ENCODE measurements around the gene TMOD1.

DNA sequence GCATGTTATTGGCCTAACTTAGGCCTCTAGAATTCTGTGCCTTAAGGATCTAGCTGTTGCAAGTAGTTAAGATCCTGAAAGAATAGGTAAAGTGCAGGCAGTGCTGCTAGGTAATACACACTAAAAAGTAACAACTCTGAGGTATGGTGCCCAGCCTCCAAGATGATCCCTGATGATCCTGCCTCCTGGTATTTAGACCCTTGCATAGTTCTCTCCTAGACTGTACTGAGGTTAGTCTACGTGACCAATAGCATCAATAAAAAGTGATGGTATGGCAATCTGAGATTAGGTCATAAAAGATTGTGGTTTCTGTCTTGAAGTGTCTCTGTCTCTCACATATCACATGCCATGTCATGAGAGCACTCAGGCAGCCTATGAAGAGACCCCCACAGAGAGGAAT, 122.5 kb downstream of the TMOD1 start:
- no peak for TF ChIP-seq POLR2A (IDR thresholded peaks at IDR 0.05; ENCODE audit: low read depth, low read length)
- no peak for TF ChIP-seq POLR2AphosphoS5 (IDR thresholded peaks at IDR 0.05; ENCODE audit: low read length)
- TF ChIP-seq, protein P1, sequence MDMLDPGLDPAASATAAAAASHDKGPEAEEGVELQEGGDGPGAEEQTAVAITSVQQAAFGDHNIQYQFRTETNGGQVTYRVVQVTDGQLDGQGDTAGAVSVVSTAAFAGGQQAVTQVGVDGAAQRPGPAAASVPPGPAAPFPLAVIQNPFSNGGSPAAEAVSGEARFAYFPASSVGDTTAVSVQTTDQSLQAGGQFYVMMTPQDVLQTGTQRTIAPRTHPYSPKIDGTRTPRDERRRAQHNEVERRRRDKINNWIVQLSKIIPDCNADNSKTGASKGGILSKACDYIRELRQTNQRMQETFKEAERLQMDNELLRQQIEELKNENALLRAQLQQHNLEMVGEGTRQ (IDR thresholded peaks at IDR 0.05; ENCODE audit: borderline replicate concordance, low read depth, low read length), result no peak
- TF ChIP-seq CHD2 (IDR thresholded peaks at IDR 0.05; ENCODE audit: borderline replicate concordance, low read depth, low read length), result no peak
- no peak for TF ChIP-seq SREBF2 (IDR thresholded peaks at IDR 0.05; ENCODE audit: low read length)
- no peak for TF ChIP-seq ATF7 (IDR thresholded peaks at IDR 0.05; ENCODE audit: low read depth)
- TF ChIP-seq, protein P2, sequence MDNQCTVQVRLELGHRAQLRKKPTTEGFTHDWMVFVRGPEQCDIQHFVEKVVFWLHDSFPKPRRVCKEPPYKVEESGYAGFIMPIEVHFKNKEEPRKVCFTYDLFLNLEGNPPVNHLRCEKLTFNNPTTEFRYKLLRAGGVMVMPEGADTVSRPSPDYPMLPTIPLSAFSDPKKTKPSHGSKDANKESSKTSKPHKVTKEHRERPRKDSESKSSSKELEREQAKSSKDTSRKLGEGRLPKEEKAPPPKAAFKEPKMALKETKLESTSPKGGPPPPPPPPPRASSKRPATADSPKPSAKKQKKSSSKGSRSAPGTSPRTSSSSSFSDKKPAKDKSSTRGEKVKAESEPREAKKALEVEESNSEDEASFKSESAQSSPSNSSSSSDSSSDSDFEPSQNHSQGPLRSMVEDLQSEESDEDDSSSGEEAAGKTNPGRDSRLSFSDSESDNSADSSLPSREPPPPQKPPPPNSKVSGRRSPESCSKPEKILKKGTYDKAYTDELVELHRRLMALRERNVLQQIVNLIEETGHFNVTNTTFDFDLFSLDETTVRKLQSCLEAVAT (IDR thresholded peaks at IDR 0.05), result no peak
- TF ChIP-seq, protein P3, sequence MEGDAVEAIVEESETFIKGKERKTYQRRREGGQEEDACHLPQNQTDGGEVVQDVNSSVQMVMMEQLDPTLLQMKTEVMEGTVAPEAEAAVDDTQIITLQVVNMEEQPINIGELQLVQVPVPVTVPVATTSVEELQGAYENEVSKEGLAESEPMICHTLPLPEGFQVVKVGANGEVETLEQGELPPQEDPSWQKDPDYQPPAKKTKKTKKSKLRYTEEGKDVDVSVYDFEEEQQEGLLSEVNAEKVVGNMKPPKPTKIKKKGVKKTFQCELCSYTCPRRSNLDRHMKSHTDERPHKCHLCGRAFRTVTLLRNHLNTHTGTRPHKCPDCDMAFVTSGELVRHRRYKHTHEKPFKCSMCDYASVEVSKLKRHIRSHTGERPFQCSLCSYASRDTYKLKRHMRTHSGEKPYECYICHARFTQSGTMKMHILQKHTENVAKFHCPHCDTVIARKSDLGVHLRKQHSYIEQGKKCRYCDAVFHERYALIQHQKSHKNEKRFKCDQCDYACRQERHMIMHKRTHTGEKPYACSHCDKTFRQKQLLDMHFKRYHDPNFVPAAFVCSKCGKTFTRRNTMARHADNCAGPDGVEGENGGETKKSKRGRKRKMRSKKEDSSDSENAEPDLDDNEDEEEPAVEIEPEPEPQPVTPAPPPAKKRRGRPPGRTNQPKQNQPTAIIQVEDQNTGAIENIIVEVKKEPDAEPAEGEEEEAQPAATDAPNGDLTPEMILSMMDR (IDR thresholded peaks at IDR 0.05 in 2 of 3, conservative IDR thresholded peaks at IDR 0.05 in 1 of 3; ENCODE audit: control insufficient read depth in 2 of 3, extremely low read depth in 1 of 3, insufficient read depth in 1 of 3, low read depth in 3 of 3, low read length in 3 of 3), result no peak
- TF ChIP-seq NRF1 (conservative IDR thresholded peaks at IDR 0.05; ENCODE audit: low read depth, low read length), result no peak
- no peak for TF ChIP-seq MYC (IDR thresholded peaks at IDR 0.05; ENCODE audit: insufficient read depth, insufficient read length, insufficient replicate concordance, low read length, severe bottlenecking)
- TF ChIP-seq MXI1 (IDR thresholded peaks at IDR 0.05; ENCODE audit: low read depth, low read length), result no peak
- no peak for TF ChIP-seq EZH2 (IDR thresholded peaks at IDR 0.05; ENCODE audit: borderline replicate concordance, control insufficient read depth, low read depth, low read length)
